ENCODE data around the gene SLC7A7. TPM values are rescaled to one million over a fixed set of nuclear protein-coding genes. Genes with fewer than 3 reads are reported as not detected.

The SLC7A7 gene
- total and polyA plus RNA-seq, 2 of the 13 experiments (the other 11 are each of a cell fraction or from before 2014, with no cell fraction given) = 0.13 to 0.63 TPM

- TF ChIP-seq ZNF580 (CRISPR knock-in tag; IDR thresholded peaks at IDR 0.05; ENCODE audit: borderline replicate concordance, low read depth) (peak; percentile 99), SMAD1 (CRISPR knock-in tag; IDR thresholded peaks at IDR 0.05; ENCODE audit: borderline replicate concordance, low read depth) (peak; percentile 97; the same call in 1 of the 2 replicates), PCBP1 (IDR thresholded peaks at IDR 0.05; ENCODE audit: borderline replicate concordance, low read depth, low read length) (peak; percentile 98), PPARG (CRISPR knock-in tag; conservative IDR thresholded peaks at IDR 0.05) (peak; percentile 86; the same call in 1 of the 2 replicates), ZNF253 (CRISPR knock-in tag; IDR thresholded peaks at IDR 0.05; ENCODE audit: borderline replicate concordance) (peak; percentile 96), PBX2 (CRISPR knock-in tag; IDR thresholded peaks at IDR 0.05) (no peak), ZNF431 (CRISPR knock-in tag; IDR thresholded peaks at IDR 0.05; ENCODE audit: borderline replicate concordance, low read depth) (peak; percentile 92), NBN (conservative IDR thresholded peaks at IDR 0.05) (no peak), ISL2 (CRISPR knock-in tag; IDR thresholded peaks at IDR 0.05) (peak; percentile 85), ZNF629 (CRISPR knock-in tag; conservative IDR thresholded peaks at IDR 0.05) (peak; percentile 14; the same call in 1 of the 2 replicates), HBP1 (CRISPR knock-in tag; IDR thresholded peaks at IDR 0.05; ENCODE audit: low read depth) (peak; percentile 96), ZNF205 (CRISPR knock-in tag; IDR thresholded peaks at IDR 0.05) (peak; percentile 89), ZNF777 (CRISPR knock-in tag; IDR thresholded peaks at IDR 0.05) (peak; percentile 82), SNAPC2 (CRISPR knock-in tag; IDR thresholded peaks at IDR 0.05) (peak; percentile 95), SOX5 (CRISPR knock-in tag; IDR thresholded peaks at IDR 0.05; ENCODE audit: borderline replicate concordance) (peak; percentile 70), CSRNP2 (CRISPR knock-in tag; conservative IDR thresholded peaks at IDR 0.05; ENCODE audit: low read depth) (no peak), RFX3 (CRISPR knock-in tag; IDR thresholded peaks at IDR 0.05) (no peak; the same call in 1 of the 2 replicates), SIX4 (CRISPR knock-in tag; IDR thresholded peaks at IDR 0.05) (peak; percentile 55), ZFP1 (CRISPR knock-in tag; IDR thresholded peaks at IDR 0.05) (peak; percentile 85; the same call in 1 of the 2 replicates), HDAC1 (CRISPR knock-in tag; IDR thresholded peaks at IDR 0.05) (peak; percentile 98), ZNF703 (CRISPR knock-in tag; IDR thresholded peaks at IDR 0.05; ENCODE audit: borderline replicate concordance) (peak; percentile 90), ZSCAN20 (CRISPR knock-in tag; IDR thresholded peaks at IDR 0.05; ENCODE audit: borderline replicate concordance) (peak; percentile 87; the same call in 1 of the 2 replicates), ZNF614 (CRISPR knock-in tag; IDR thresholded peaks at IDR 0.05; ENCODE audit: borderline replicate concordance) (peak; percentile 97), SAP130 (CRISPR knock-in tag; IDR thresholded peaks at IDR 0.05; ENCODE audit: low read depth) (peak; percentile 91), NR2F2 (IDR thresholded peaks at IDR 0.05; ENCODE audit: borderline replicate concordance, low read depth) (peak; percentile 82; the same call in 1 of the 2 replicates), ZGPAT (CRISPR knock-in tag; IDR thresholded peaks at IDR 0.05) (peak; percentile 98)
These were observed 48.5 kb downstream of the SLC7A7 start, which contains the start of gene OXA1L (continued) for GRCh38 chr14:22766457-22767322.

Data from HepG2 (cell line).